ENCODE data around the gene PBX3. TPM values are rescaled to one million over a fixed set of nuclear protein-coding genes. Genes with fewer than 3 reads are reported as not detected.

PBX3 gene
- total and polyA plus RNA-seq, 9 of the 15 experiments (the other 6 are each of a cell fraction or from before 2014, with no cell fraction given), result 0.14 to 5.8 (median 0.92) TPM

DNA sequence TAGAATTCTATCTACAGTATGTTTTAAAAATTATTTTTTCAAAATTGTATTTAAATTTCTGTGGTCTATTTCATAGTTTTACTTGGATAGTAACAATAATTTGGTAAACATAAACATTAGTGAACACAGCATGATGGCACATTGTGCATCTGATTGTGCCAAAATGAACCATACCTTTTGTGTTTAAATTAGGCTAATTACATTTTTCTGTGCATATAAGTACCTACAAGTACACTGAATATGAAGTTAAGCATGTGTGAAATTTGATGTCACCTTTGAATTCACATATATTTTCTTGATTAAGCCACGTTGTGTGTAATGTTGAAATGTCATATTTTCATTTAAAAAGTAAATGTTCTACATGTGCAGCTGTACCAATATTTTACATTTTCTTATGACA lies 13.4 kb downstream of the PBX3 start:
- ATAC-seq (no peak), DNase-seq (ENCODE audit: extremely low read depth in 1 of 4, low spot score in 3 of 4) (no peak), FAIRE-seq (no peak)
- H3K4me3 ChIP-seq, result no peak overlapping the region
- BruUV-seq (replicated peaks), result no TSS peak
- TF ChIP-seq ETV1 (tag; conservative IDR thresholded peaks at IDR 0.05; ENCODE audit: low read depth) (no peak), CXXC5 (CRISPR knock-in tag; IDR thresholded peaks at IDR 0.05) (no peak), ZNF707 (CRISPR knock-in tag; conservative IDR thresholded peaks at IDR 0.05) (no peak), CBX5 (IDR thresholded peaks at IDR 0.05; ENCODE audit: borderline replicate concordance, low read depth) (no peak), ARID2 (IDR thresholded peaks at IDR 0.05) (no peak), ZNF668 (CRISPR knock-in tag; IDR thresholded peaks at IDR 0.05) (no peak), RBM17 (IDR thresholded peaks at IDR 0.05; ENCODE audit: borderline replicate concordance, low read depth, low read length) (no peak), ZNF583 (CRISPR knock-in tag; IDR thresholded peaks at IDR 0.05) (no peak)
- TF ChIP-seq, protein P1, sequence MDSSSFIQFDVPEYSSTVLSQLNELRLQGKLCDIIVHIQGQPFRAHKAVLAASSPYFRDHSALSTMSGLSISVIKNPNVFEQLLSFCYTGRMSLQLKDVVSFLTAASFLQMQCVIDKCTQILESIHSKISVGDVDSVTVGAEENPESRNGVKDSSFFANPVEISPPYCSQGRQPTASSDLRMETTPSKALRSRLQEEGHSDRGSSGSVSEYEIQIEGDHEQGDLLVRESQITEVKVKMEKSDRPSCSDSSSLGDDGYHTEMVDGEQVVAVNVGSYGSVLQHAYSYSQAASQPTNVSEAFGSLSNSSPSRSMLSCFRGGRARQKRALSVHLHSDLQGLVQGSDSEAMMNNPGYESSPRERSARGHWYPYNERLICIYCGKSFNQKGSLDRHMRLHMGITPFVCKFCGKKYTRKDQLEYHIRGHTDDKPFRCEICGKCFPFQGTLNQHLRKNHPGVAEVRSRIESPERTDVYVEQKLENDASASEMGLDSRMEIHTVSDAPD (CRISPR knock-in tag; IDR thresholded peaks at IDR 0.05), result no peak
- TF ChIP-seq, protein P2, sequence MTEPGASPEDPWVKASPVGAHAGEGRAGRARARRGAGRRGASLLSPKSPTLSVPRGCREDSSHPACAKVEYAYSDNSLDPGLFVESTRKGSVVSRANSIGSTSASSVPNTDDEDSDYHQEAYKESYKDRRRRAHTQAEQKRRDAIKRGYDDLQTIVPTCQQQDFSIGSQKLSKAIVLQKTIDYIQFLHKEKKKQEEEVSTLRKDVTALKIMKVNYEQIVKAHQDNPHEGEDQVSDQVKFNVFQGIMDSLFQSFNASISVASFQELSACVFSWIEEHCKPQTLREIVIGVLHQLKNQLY (CRISPR knock-in tag; conservative IDR thresholded peaks at IDR 0.05), result no peak
- TF ChIP-seq, protein P3, sequence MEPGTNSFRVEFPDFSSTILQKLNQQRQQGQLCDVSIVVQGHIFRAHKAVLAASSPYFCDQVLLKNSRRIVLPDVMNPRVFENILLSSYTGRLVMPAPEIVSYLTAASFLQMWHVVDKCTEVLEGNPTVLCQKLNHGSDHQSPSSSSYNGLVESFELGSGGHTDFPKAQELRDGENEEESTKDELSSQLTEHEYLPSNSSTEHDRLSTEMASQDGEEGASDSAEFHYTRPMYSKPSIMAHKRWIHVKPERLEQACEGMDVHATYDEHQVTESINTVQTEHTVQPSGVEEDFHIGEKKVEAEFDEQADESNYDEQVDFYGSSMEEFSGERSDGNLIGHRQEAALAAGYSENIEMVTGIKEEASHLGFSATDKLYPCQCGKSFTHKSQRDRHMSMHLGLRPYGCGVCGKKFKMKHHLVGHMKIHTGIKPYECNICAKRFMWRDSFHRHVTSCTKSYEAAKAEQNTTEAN (CRISPR knock-in tag; IDR thresholded peaks at IDR 0.05), result no peak
- in situ Hi-C loops (cut with MboI) (no loop called here), intact Hi-C loops (cut with micrococcal nuclease) (no loop called here)
- H4K20me1 ChIP-seq (replicated peaks; ENCODE audit: control insufficient read depth, insufficient read depth, low read length), result peaks cover 4% of the 10 kb centered on the region; the same call in 1 of the 2 replicates
- no peaks in the 10 kb centered on the region for H3K9me3 ChIP-seq (replicated peaks; ENCODE audit: control insufficient read depth, insufficient read depth, low read depth, low read length)
- no peaks in the 10 kb centered on the region for H3K9me1 ChIP-seq (ENCODE audit: control insufficient read depth, insufficient read depth, low read length)
- ChIA-PET POLR2A (no interaction called here), CTCF (ENCODE audit: low intra/inter-chr PET ratio) (no interaction called here)
- H3K36me3 ChIP-seq (ENCODE audit: control insufficient read depth, insufficient read depth, low read length), result no peaks in the 10 kb centered on the region
- no peak overlapping the region for H3K9ac ChIP-seq (ENCODE audit: insufficient read depth in 1 of 2, low read depth in 2 of 2, low read length in 2 of 2)
- H3K4me1 ChIP-seq (replicated peaks in 1 of 2; ENCODE audit: control insufficient read depth in 2 of 2, insufficient read depth in 2 of 2, low read length in 2 of 2), result no peaks in the 10 kb centered on the region
- peaks cover 4 to 5% of the 10 kb centered on the region in 2 experiments; a peak in 3 of 5 replicates for H3K27me3 ChIP-seq (ENCODE audit: control insufficient read depth in 2 of 2, insufficient read depth in 2 of 2, low read length in 2 of 2)
- H3K4me2 ChIP-seq (ENCODE audit: insufficient read depth, low read length), result no peak overlapping the region
- no peak overlapping the region for H3K27ac ChIP-seq (ENCODE audit: extremely low read depth, low read depth, low read length)
- WGBS (ENCODE audit: insufficient coverage, low coverage, missing lambda C conversion rate), result 0% methylated on average over 1 of the region's 1 CpG
- H3K79me2 ChIP-seq (ENCODE audit: control insufficient read depth, insufficient read depth, low read length), result no peaks in the 10 kb centered on the region
- H2AFZ ChIP-seq (ENCODE audit: low read depth, low read length), result no peak overlapping the region
